K562 (cell line): ENCODE measurements around the gene ACP6. TPM values are rescaled to one million over a fixed set of nuclear protein-coding genes. Genes with fewer than 3 reads are reported as not detected.

Source experiments
- ATAC-seq: fragments of 200-7000 bp; cut with Tn5 transposase; 3 replicates; pipeline ENCODE4 v1.9.1; 2020; ENCODE audit warnings: moderate library complexity
- BruUV-seq: library from RNA; stranded (reverse); fragments of 400-500 nt; replicated peaks from 2 replicates; lab custom pipeline; 2021; lab: Mats Ljungman, UMichigan
- CTCF ChIA-PET: fragments of 300-600 bp; formaldehyde crosslinking; extraction: SDS; loops from one replicate; lab custom pipeline; 2021; ENCODE audit warnings: low intra/inter-chr PET ratio; lab: Yijun Ruan, JAX
- POLR2A ChIA-PET: fragments of 300-600, 350-650 bp; sonication (Branson Sonifier 250); formaldehyde crosslinking; extraction: SDS; loops from one replicate; lab custom pipeline; 2021; ENCODE audit warnings: antibody characterized with exemption, inconsistent platforms; lab: Yijun Ruan, JAX
- DNase-seq, 4 experiments: peaks; one replicate each; pipeline versions ENCODE4 v3.0.0 to v3.0.0-alpha.2; 2011 to 2018; ENCODE audit warnings: low spot score in 3 of 4, mixed read lengths in 3 of 4; ENCODE audit errors: extremely low read depth in 1 of 4
- FAIRE-seq: peaks from 2 replicates; lab custom pipeline; 2011; peaks lifted over from hg19 to GRCh38; lab: Jason Lieb, UNC
- H2AFZ ChIP-seq: 2 replicates; pipeline ENCODE4 v1.6.0; 2011; ENCODE audit warnings: low read depth, low read length, control low read depth, inconsistent platforms
- H3K27ac ChIP-seq: fragments of 200-600 bp; 3 replicates; pipeline ENCODE4 v1.8.0; 2011; ENCODE audit warnings: low read depth, mild to moderate bottlenecking, control low read depth, inconsistent platforms, low read length, moderate library complexity, mixed read lengths; ENCODE audit errors: extremely low read depth
- H3K27me3 ChIP-seq, 2 experiments: fragments of 300-600 bp in 1 of 2; 2 replicates in 1 of 2; 3 replicates in 1 of 2; pipeline versions ENCODE4 v1.6.0 to v1.8.0; 2011; ENCODE audit warnings: inconsistent platforms in 2 of 2, low read length in 2 of 2, mild to moderate bottlenecking in 1 of 2, mixed read lengths in 1 of 2, moderate library complexity in 1 of 2; ENCODE audit not compliant: control insufficient read depth in 2 of 2, insufficient read depth in 2 of 2
- H3K36me3 ChIP-seq: fragments of 300-600 bp; 3 replicates; pipeline ENCODE4 v1.8.0; 2011; ENCODE audit warnings: mild to moderate bottlenecking, low read length, inconsistent platforms; ENCODE audit not compliant: control insufficient read depth, insufficient read depth
- H3K4me1 ChIP-seq, 2 experiments: fragments of 200-600 bp in 1 of 2; replicated peaks in 1 of 2; 2 replicates in 1 of 2; 3 replicates in 1 of 2; pipeline versions ENCODE4 v1.5.1 to v1.8.0; 2011; ENCODE audit warnings: inconsistent platforms in 2 of 2, low read length in 2 of 2, mild to moderate bottlenecking in 1 of 2, mixed read lengths in 1 of 2, moderate library complexity in 1 of 2; ENCODE audit not compliant: control insufficient read depth in 2 of 2, insufficient read depth in 2 of 2
- H3K4me2 ChIP-seq: 2 replicates; pipeline ENCODE4 v1.6.1; 2011; ENCODE audit warnings: low read length, control low read depth, inconsistent platforms, mixed read lengths; ENCODE audit not compliant: insufficient read depth
- H3K4me3 ChIP-seq: fragments of 200-600 bp; sonication (generic), shearing (Covaris generic); 2 replicates; pipeline ENCODE4 v1.5.1; 2016; ENCODE audit warnings: control low read depth, inconsistent platforms
- H3K79me2 ChIP-seq: fragments of 200-600 bp; 3 replicates; pipeline ENCODE4 v1.8.0; 2011; ENCODE audit warnings: low read length, inconsistent platforms; ENCODE audit not compliant: control insufficient read depth, insufficient read depth
- H3K9ac ChIP-seq, 2 experiments: 2 replicates each; pipeline versions ENCODE4 v1.6.0 to v1.6.1; 2011; ENCODE audit warnings: low read depth in 2 of 2, low read length in 2 of 2, control low read depth in 1 of 2, inconsistent platforms in 1 of 2, mild to moderate bottlenecking in 1 of 2, mixed read lengths in 1 of 2; ENCODE audit not compliant: insufficient read depth in 1 of 2
- H3K9me1 ChIP-seq: one replicate; pipeline ENCODE4 v1.6.0; 2011; ENCODE audit warnings: inconsistent platforms, mild to moderate bottlenecking, low read length, moderate library complexity; ENCODE audit not compliant: control insufficient read depth, insufficient read depth
- H3K9me3 ChIP-seq: replicated peaks from 2 replicates; pipeline ENCODE4 v1.5.1; 2011; ENCODE audit warnings: low read depth, low read length, inconsistent platforms; ENCODE audit not compliant: control insufficient read depth, insufficient read depth
- H4K20me1 ChIP-seq: replicated peaks from 2 replicates; pipeline ENCODE4 v1.6.1; 2011; ENCODE audit warnings: low read length, inconsistent platforms, mixed read lengths; ENCODE audit not compliant: control insufficient read depth, insufficient read depth
- CBFA2T2 ChIP-seq: fragments of 450-650 bp; conservative IDR thresholded peaks from 2 replicates; pipeline ENCODE4 v1.6.1; 2017; ENCODE audit warnings: mild to moderate bottlenecking
- DMBX1 ChIP-seq: fragments of 250-450 bp; sonication (Bioruptor Pico); IDR thresholded peaks from 2 replicates; pipeline ENCODE4 v1.8.0; 2022; ENCODE audit warnings: inconsistent platforms, mild to moderate bottlenecking, moderate library complexity, borderline replicate concordance
- MEIS2 ChIP-seq: fragments of 450-650 bp; IDR thresholded peaks from 2 replicates; pipeline ENCODE4 v1.6.1; 2014; ENCODE audit warnings: mild to moderate bottlenecking; ENCODE audit not compliant: partially characterized antibody
- PCBP2 ChIP-seq: fragments of 200-400 bp; formaldehyde crosslinking; IDR thresholded peaks from 2 replicates; pipeline ENCODE4 v1.6.1; 2018; ENCODE audit warnings: low read length, low read depth, mild to moderate bottlenecking, moderate library complexity; ENCODE audit not compliant: poor library complexity, severe bottlenecking
- PHB ChIP-seq: fragments of 250-450 bp; sonication (Bioruptor Pico); IDR thresholded peaks from 2 replicates; pipeline ENCODE4 v1.5.0; 2021
- RAD21 ChIP-seq, 2 experiments: fragments of 250-450 bp in 1 of 2; fragments of 450-650 bp in 1 of 2; sonication (Bioruptor Pico) in 1 of 2; formaldehyde crosslinking in 1 of 2; IDR thresholded peaks in 1 of 2; conservative IDR thresholded peaks in 1 of 2; 2 replicates each; pipeline versions ENCODE4 v1.4.0 to v1.8.0; 2020 to 2022; ENCODE audit warnings: mild to moderate bottlenecking in 2 of 2, moderate library complexity in 1 of 2
- SMC3 ChIP-seq: conservative IDR thresholded peaks from 2 replicates; pipeline ENCODE4 v1.6.1; 2011; ENCODE audit warnings: low read depth, low read length, improper control_type of control experiment; ENCODE audit not compliant: insufficient read depth
- ZNF354B ChIP-seq: fragments of 250-450 bp; sonication (Bioruptor Pico); IDR thresholded peaks from 2 replicates; pipeline ENCODE4 v1.4.0; 2020
- ZNF778 ChIP-seq: fragments of 450-650 bp; formaldehyde crosslinking; IDR thresholded peaks from 2 replicates; pipeline ENCODE4 v1.4.0; 2020; ENCODE audit warnings: mild to moderate bottlenecking, moderate library complexity
- WGBS: fragments of 100-300 bp; shearing (Covaris generic); methylation state at CpG from one replicate; pipeline ENCODE4 v1.1.6; 2016; ENCODE audit warnings: low coverage, mixed read lengths; ENCODE audit not compliant: insufficient coverage; ENCODE audit errors: missing lambda C conversion rate; 5-methylcytosine and 5-hydroxymethylcytosine counted together
- in situ Hi-C: fragments of 300-500 bp; cut with MboI; formaldehyde crosslinking; loops from 4 replicates; pipeline ENCODE4 v1.15.0; 2018; ENCODE audit warnings: inconsistent platforms, mixed read lengths
- intact Hi-C: fragments of 100-400 bp; cut with micrococcal nuclease; formaldehyde crosslinking; loops from 2 replicates; pipeline ENCODE4 v1.14.2; 2022
- polyA plus RNA-seq, 8 experiments: library from polyadenylated mRNA; depleted of rRNA in 4 of 8; stranded (reverse) in 5 of 8; unstranded in 3 of 8; fragments of >200 nt; fragmentation: Nextera tagmentation in 2 of 8; fragmentation: Illumina TruSeq in 1 of 8; extraction: Ambion mirVana in 2 of 8; extraction: Trizol in 1 of 8; gene quantifications; 2 replicates each; pipeline versions ENCODE4 v1.2.1 to v1.2.3, GENCODE V29; 2011 to 2014; ENCODE audit warnings: inconsistent platforms in 1 of 8, missing spikeins in 1 of 8
- total RNA-seq, 7 experiments: library from RNA; depleted of rRNA in 6 of 7; stranded (reverse); fragments of >200 nt in 6 of 7; fragmentation: Illumina TruSeq in 2 of 7; extraction: Trizol in 2 of 7; gene quantifications; 2 replicates each; pipeline versions ENCODE4 v1.2.1 to v1.2.3, GENCODE V29; 2011 to 2021; ENCODE audit warnings: low replicate concordance in 1 of 7
- TF ChIP-seq, protein P1 (sequence below): sonication (generic); formaldehyde crosslinking; IDR thresholded peaks from 2 replicates; pipeline ENCODE4 v1.8.0; 2022; ENCODE audit warnings: mild to moderate bottlenecking, low read depth, missing genetic modification reagents
- TF ChIP-seq, protein P2 (sequence below), 2 experiments: fragments of 450-650 bp in 1 of 2; sonication (generic) in 1 of 2; formaldehyde crosslinking in 1 of 2; IDR thresholded peaks; 2 replicates each; pipeline versions ENCODE4 v1.7.1 to v1.9.0; 2016 to 2022; ENCODE audit warnings: inconsistent platforms in 1 of 2, mild to moderate bottlenecking in 1 of 2, missing genetic modification reagents in 1 of 2

ACP6 gene
- total and polyA plus RNA-seq, 9 of the 15 experiments (the other 6 are each of a cell fraction or from before 2014, with no cell fraction given): 0.05 to 1.4 (median 0.49) TPM

DNA sequence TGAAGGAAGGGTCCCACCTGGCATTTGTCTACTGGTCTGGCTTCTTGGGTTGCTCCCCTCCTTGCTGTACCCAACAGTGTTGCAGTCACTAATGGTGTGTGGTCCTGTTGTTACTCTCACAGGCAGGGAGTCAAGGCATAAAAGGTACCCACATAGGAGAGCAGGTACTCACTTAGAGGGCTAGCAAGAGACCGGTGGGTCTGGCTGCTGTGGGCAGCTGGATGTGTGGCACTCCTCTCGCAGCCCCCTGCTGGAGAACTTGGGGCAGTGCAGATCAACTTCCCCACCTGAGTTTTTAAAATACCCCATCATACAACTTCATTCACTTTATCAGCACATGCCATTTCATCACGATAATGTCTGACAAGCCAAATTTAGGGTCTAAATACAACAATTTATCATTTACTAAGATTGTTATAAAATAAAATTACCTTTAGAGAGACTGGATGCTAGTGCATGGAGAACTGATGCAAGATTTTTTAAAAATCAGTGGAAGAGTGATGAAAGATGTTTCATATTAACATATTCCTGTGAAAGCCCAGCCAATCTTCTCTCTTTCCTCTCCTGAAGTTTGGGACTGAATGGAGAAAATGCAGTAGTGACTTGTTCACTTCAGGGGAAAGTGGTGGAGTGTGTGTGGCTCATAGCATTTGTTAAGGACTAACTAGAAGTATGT lies 42.8 kb downstream of the ACP6 start:
- POLR2A ChIA-PET: interaction anchor here (0.7 to 1.2 kb wide), 2 partner anchors 212 to 262 kb away, joined by 3 read pairs; no protein-coding TSS in a partner anchor
- in situ Hi-C loops: no loop called here
- Histone ChIP-seq H3K9me1 (no peaks in the 10 kb centered on the region), H3K27ac (no peak overlapping the region), H4K20me1 (no peaks in the 10 kb centered on the region), H2AFZ (no peak overlapping the region), H3K36me3 (no peaks in the 10 kb centered on the region), H3K4me3 (no peak overlapping the region), H3K79me2 (no peaks in the 10 kb centered on the region), H3K27me3 (peaks cover 0 to 18% of the 10 kb centered on the region in 2 experiments; a peak in 2 of 5 replicates), H3K4me1 (no peaks in the 10 kb centered on the region; a peak in 1 of 5 replicates), H3K9me3 (no peaks in the 10 kb centered on the region), H3K9ac (no peak overlapping the region), H3K4me2 (no peak overlapping the region)
- intact Hi-C loops: loop anchor here (1.0 to 5.0 kb wide), 2 partner anchors 132 to 355 kb away; no protein-coding TSS in a partner anchor
- ATAC-seq (peak; percentile 85), FAIRE-seq (peak; percentile 93), DNase-seq (peak; percentile 52 to 79 (median 78))
- CTCF ChIA-PET: interaction anchor here (1.1 to 1.8 kb wide), 2 partner anchors 10 to 133 kb away, joined by 3 to 9 read pairs; no protein-coding TSS in a partner anchor
- no TSS peak for BruUV-seq
- 2% methylated on average over 3 of the region's 3 CpGs for WGBS
- TF ChIP-seq ZNF778 (CRISPR knock-in tag) (no peak), CBFA2T2 (no peak), MEIS2 (no peak), PHB (CRISPR knock-in tag) (no peak), RAD21 (CRISPR knock-in tag; conservative IDR thresholded peaks at IDR 0.05 in 1 of 2, IDR thresholded peaks at IDR 0.05 in 1 of 2) (peak; percentile 50 to 67), SMC3 (peak; percentile 61), ZNF354B (CRISPR knock-in tag) (no peak), PCBP2 (no peak), DMBX1 (CRISPR knock-in tag) (no peak)
- TF ChIP-seq, protein P1, sequence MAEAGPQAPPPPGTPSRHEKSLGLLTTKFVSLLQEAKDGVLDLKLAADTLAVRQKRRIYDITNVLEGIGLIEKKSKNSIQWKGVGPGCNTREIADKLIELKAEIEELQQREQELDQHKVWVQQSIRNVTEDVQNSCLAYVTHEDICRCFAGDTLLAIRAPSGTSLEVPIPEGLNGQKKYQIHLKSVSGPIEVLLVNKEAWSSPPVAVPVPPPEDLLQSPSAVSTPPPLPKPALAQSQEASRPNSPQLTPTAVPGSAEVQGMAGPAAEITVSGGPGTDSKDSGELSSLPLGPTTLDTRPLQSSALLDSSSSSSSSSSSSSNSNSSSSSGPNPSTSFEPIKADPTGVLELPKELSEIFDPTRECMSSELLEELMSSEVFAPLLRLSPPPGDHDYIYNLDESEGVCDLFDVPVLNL (CRISPR knock-in tag): no peak
- TF ChIP-seq, protein P2, sequence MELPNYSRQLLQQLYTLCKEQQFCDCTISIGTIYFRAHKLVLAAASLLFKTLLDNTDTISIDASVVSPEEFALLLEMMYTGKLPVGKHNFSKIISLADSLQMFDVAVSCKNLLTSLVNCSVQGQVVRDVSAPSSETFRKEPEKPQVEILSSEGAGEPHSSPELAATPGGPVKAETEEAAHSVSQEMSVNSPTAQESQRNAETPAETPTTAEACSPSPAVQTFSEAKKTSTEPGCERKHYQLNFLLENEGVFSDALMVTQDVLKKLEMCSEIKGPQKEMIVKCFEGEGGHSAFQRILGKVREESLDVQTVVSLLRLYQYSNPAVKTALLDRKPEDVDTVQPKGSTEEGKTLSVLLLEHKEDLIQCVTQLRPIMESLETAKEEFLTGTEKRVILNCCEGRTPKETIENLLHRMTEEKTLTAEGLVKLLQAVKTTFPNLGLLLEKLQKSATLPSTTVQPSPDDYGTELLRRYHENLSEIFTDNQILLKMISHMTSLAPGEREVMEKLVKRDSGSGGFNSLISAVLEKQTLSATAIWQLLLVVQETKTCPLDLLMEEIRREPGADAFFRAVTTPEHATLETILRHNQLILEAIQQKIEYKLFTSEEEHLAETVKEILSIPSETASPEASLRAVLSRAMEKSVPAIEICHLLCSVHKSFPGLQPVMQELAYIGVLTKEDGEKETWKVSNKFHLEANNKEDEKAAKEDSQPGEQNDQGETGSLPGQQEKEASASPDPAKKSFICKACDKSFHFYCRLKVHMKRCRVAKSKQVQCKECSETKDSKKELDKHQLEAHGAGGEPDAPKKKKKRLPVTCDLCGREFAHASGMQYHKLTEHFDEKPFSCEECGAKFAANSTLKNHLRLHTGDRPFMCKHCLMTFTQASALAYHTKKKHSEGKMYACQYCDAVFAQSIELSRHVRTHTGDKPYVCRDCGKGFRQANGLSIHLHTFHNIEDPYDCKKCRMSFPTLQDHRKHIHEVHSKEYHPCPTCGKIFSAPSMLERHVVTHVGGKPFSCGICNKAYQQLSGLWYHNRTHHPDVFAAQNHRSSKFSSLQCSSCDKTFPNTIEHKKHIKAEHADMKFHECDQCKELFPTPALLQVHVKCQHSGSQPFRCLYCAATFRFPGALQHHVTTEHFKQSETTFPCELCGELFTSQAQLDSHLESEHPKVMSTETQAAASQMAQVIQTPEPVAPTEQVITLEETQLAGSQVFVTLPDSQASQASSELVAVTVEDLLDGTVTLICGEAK (IDR thresholded peaks at IDR 0.05): no peak
- TF ChIP-seq, protein P2 (CRISPR knock-in tag; IDR thresholded peaks at IDR 0.05): no peak
